ENCODE data around the gene PCNT.
A peak's percentile ranks its signal among the peaks of the same experiment; 100 is the strongest.

Gene PCNT

GRCh38 chr21:46323710-46324389 lies at the start of gene PCNT, which contains the start of gene C21orf58:
Gene PCNT (plus strand): TSS chr21:46324156. CDS start chr21:46324229, 73 bp downstream.
Gene C21orf58 (minus strand): TSS chr21:46323870. CDS start chr21:46322738, 1,132 bp downstream.
- DNase-seq, result peak; percentile 94 to 98 (median 95)

GRCh38 chr21:46274797-46275390 lies 49.1 kb upstream of the PCNT start:
- DNase-seq, result no peak

- no peak for DNase-seq
Observed at GRCh38 chr21:46284077-46284644, 39.8 kb upstream of the PCNT start.

GRCh38 chr21:46284733-46285132 lies 39.2 kb upstream of the PCNT start:
- DNase-seq, result no peak

- DNase-seq, result no peak
Observed at GRCh38 chr21:46285206-46285661, 38.7 kb upstream of the PCNT start, which contains the start of gene MCM3AP. Gene MCM3AP (minus strand): TSS chr21:46285611. CDS start chr21:46285286, 325 bp downstream.

- DNase-seq, result peak; percentile 73 to 83 (median 76)
Observed at GRCh38 chr21:46285761-46286647, 38.0 kb upstream of the PCNT start, which contains the start of gene YBEY. Gene YBEY (plus strand): TSS chr21:46286342. CDS start chr21:46286914, 572 bp downstream.

GRCh38 chr21:46286648-46287002 lies 37.3 kb upstream of the PCNT start:
- DNase-seq, result no peak

GRCh38 chr21:46287541-46287940 lies 36.4 kb upstream of the PCNT start:
- DNase-seq, result no peak

- DNase-seq, result no peak
Observed at GRCh38 chr21:46289655-46290179, 34.2 kb upstream of the PCNT start.

- no peak for DNase-seq
Observed at GRCh38 chr21:46291561-46291960, 32.4 kb upstream of the PCNT start.

GRCh38 chr21:46294647-46295176 lies 29.2 kb upstream of the PCNT start:
- no peak for DNase-seq

- no peak for DNase-seq
Observed at GRCh38 chr21:46295177-46295770, 28.7 kb upstream of the PCNT start.

GRCh38 chr21:46295996-46296752 lies 27.8 kb upstream of the PCNT start:
- peak in 1 of 4 experiments; percentile 17 for DNase-seq

- no peak for DNase-seq
Observed at GRCh38 chr21:46297338-46298271, 26.4 kb upstream of the PCNT start.

- no peak for DNase-seq
Observed at GRCh38 chr21:46299167-46299566, 24.8 kb upstream of the PCNT start.

- no peak for DNase-seq
Observed at GRCh38 chr21:46301759-46302158, 22.2 kb upstream of the PCNT start.

- DNase-seq, result no peak
Observed at GRCh38 chr21:46304437-46304836, 19.5 kb upstream of the PCNT start.

GRCh38 chr21:46304955-46305354 lies 19.0 kb upstream of the PCNT start:
- no peak for DNase-seq

GRCh38 chr21:46307625-46308024 lies 16.3 kb upstream of the PCNT start:
- DNase-seq, result no peak

GRCh38 chr21:46308431-46308830 lies 15.5 kb upstream of the PCNT start:
- no peak for DNase-seq

Data from activated naive CD4-positive, alpha-beta T cell (primary cell).